ENCODE results near the gene KLLN. TPM values are rescaled to one million over a fixed set of nuclear protein-coding genes. Genes with fewer than 3 reads are reported as not detected.
A peak's percentile ranks its signal among the peaks of the same experiment; 100 is the strongest.
"Not testable (repeated sequence)": the region's sequence is repeated elsewhere in the genome, so short reads cannot be mapped to it uniquely, and the experiment has no call there.

Gene KLLN
- total RNA-seq, 1 experiment from 2014 or later = 0.15 TPM

- Histone ChIP-seq H4K20me1 (ENCODE audit: low read length) (peaks cover 11% of the 10 kb centered on the region), H3K4me1 (ENCODE audit: insufficient read depth, low read length) (peaks cover 16% of the 10 kb centered on the region; the same call in 1 of the 2 replicates), H2AFZ (ENCODE audit: low read length) (no peak overlapping the region), H3K9ac (ENCODE audit: low read length) (no peak overlapping the region), H3K27me3 (ENCODE audit: low read length) (no peaks in the 10 kb centered on the region), H3F3A (ENCODE audit: low read length, unreplicated experiment) (no peaks in the 10 kb centered on the region), H3K9me3 (ENCODE audit: low read length) (no peaks in the 10 kb centered on the region), H3K79me2 (ENCODE audit: low read length) (peaks cover 12% of the 10 kb centered on the region), H3K4me2 (ENCODE audit: low read length) (peak overlapping the region; percentile 99; the same call in 1 of the 2 replicates), H3K4me3 (ENCODE audit: low read length) (no peak overlapping the region), H3K9me2 (replicated peaks; ENCODE audit: low read length) (no peaks in the 10 kb centered on the region), H3K27ac (ENCODE audit: low read length) (no peak overlapping the region), H3K36me3 (ENCODE audit: low read depth, low read length) (no peaks in the 10 kb centered on the region)
- ATAC-seq (no peak), DNase-seq (peak; percentile 58)
- no peak for TF ChIP-seq EZH2phosphoT487 (IDR thresholded peaks at IDR 0.05; ENCODE audit: borderline replicate concordance, low read length)
- TF ChIP-seq, protein P1, sequence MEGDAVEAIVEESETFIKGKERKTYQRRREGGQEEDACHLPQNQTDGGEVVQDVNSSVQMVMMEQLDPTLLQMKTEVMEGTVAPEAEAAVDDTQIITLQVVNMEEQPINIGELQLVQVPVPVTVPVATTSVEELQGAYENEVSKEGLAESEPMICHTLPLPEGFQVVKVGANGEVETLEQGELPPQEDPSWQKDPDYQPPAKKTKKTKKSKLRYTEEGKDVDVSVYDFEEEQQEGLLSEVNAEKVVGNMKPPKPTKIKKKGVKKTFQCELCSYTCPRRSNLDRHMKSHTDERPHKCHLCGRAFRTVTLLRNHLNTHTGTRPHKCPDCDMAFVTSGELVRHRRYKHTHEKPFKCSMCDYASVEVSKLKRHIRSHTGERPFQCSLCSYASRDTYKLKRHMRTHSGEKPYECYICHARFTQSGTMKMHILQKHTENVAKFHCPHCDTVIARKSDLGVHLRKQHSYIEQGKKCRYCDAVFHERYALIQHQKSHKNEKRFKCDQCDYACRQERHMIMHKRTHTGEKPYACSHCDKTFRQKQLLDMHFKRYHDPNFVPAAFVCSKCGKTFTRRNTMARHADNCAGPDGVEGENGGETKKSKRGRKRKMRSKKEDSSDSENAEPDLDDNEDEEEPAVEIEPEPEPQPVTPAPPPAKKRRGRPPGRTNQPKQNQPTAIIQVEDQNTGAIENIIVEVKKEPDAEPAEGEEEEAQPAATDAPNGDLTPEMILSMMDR (conservative IDR thresholded peaks at IDR 0.05; ENCODE audit: low read depth, low read length) = peak; percentile 51; the same call in 1 of the 2 replicates
- POLR2A ChIA-PET (ENCODE audit: unreplicated experiment) = no interaction called here
- no TSS peak for BruUV-seq (replicated peaks)
- intact Hi-C loops (cut with micrococcal nuclease) = loop anchor here (2.0 kb wide), 1 partner anchor 13 kb away; no protein-coding TSS in a partner anchor
- CTCF ChIA-PET = no interaction called here
Observed at GRCh38 chr10:87860156-87860795, 3.1 kb downstream of the KLLN start.

- H3K36me3 ChIP-seq (ENCODE audit: low read depth, low read length); H4K20me1 ChIP-seq (ENCODE audit: low read length); CTCF ChIA-PET; H3K4me2 ChIP-seq (ENCODE audit: low read length); H3K9me3 ChIP-seq (ENCODE audit: low read length); BruUV-seq (replicated peaks); DNase-seq; ATAC-seq; H2AFZ ChIP-seq (ENCODE audit: low read length); H3K79me2 ChIP-seq (ENCODE audit: low read length); H3K9ac ChIP-seq (ENCODE audit: low read length); H3F3A ChIP-seq (ENCODE audit: low read length, unreplicated experiment); H3K4me3 ChIP-seq (ENCODE audit: low read length); intact Hi-C loops (cut with micrococcal nuclease); H3K4me1 ChIP-seq (ENCODE audit: insufficient read depth, low read length); POLR2A ChIA-PET (ENCODE audit: unreplicated experiment); H3K27ac ChIP-seq (ENCODE audit: low read length); H3K9me2 ChIP-seq (replicated peaks; ENCODE audit: low read length); H3K27me3 ChIP-seq (ENCODE audit: low read length): not testable (repeated sequence)
Observed at GRCh38 chr10:87855665-87856064, 7.7 kb downstream of the KLLN start.

DNA sequence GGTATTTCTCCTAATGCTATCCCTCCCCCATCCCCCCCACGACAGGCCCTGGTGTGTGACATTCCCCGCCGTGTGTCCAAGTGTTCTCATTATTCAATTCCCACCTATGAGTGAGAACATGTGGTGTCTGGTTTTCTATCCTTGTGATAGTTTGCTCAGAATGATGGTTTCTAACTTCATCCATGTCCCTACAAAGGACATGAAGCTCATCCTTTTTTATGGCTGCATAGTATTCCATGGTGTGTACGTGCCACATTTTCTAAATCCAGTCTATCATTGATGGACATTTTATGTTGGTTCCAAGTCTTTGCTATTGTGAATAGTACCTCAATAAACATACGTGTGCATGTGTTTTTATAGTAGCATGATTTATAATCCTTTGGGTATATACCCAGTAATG lies 8.1 kb downstream of the KLLN start:
- H3K79me2 ChIP-seq (ENCODE audit: low read length); H4K20me1 ChIP-seq (ENCODE audit: low read length); POLR2A ChIA-PET (ENCODE audit: unreplicated experiment); H3K9me2 ChIP-seq (replicated peaks; ENCODE audit: low read length); H3K4me1 ChIP-seq (ENCODE audit: insufficient read depth, low read length); H2AFZ ChIP-seq (ENCODE audit: low read length); CTCF ChIA-PET; ATAC-seq; intact Hi-C loops (cut with micrococcal nuclease); DNase-seq; H3K9me3 ChIP-seq (ENCODE audit: low read length); H3K36me3 ChIP-seq (ENCODE audit: low read depth, low read length); BruUV-seq (replicated peaks); H3K27ac ChIP-seq (ENCODE audit: low read length); H3K9ac ChIP-seq (ENCODE audit: low read length); H3F3A ChIP-seq (ENCODE audit: low read length, unreplicated experiment); H3K27me3 ChIP-seq (ENCODE audit: low read length); H3K4me3 ChIP-seq (ENCODE audit: low read length); H3K4me2 ChIP-seq (ENCODE audit: low read length): not testable (repeated sequence)

DNA sequence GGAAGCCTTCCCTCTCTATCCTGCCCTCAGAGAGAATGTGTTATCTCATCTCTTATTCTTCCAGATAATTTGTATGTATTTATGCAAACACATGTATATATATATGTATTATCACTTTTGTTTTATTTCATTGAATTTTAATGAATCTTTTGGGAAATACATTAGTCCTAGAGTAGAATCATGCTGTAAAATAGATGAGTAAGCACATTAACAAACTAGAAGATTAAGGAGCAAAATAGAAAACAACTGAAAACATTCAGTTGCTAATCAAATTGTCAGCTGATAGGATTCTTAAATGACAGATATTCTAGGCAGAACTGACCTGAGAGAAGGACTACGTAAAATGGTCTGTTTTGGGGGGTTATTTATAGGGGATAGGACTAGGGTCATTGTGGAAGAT lies 11.2 kb downstream of the KLLN start:
- Histone ChIP-seq H3K9me2 (replicated peaks; ENCODE audit: low read length) (no peaks in the 10 kb centered on the region), H3K4me1 (ENCODE audit: insufficient read depth, low read length) (peaks cover 18% of the 10 kb centered on the region), H3K4me2 (ENCODE audit: low read length) (no peak overlapping the region), H3F3A (ENCODE audit: low read length, unreplicated experiment) (no peaks in the 10 kb centered on the region), H3K4me3 (ENCODE audit: low read length) (no peak overlapping the region), H3K9ac (ENCODE audit: low read length) (no peak overlapping the region), H4K20me1 (ENCODE audit: low read length) (no peaks in the 10 kb centered on the region), H2AFZ (ENCODE audit: low read length) (no peak overlapping the region), H3K36me3 (ENCODE audit: low read depth, low read length) (no peaks in the 10 kb centered on the region), H3K27ac (ENCODE audit: low read length) (no peak overlapping the region), H3K79me2 (ENCODE audit: low read length) (no peaks in the 10 kb centered on the region), H3K27me3 (ENCODE audit: low read length) (no peaks in the 10 kb centered on the region), H3K9me3 (ENCODE audit: low read length) (no peaks in the 10 kb centered on the region)
- POLR2A ChIA-PET (ENCODE audit: unreplicated experiment) = no interaction called here
- TF ChIP-seq, protein P1 (conservative IDR thresholded peaks at IDR 0.05; ENCODE audit: low read depth, low read length) = no peak
- TF ChIP-seq EZH2 (IDR thresholded peaks at IDR 0.05; ENCODE audit: low read length, unreplicated experiment) = no peak
- no peak for TF ChIP-seq EZH2phosphoT487 (IDR thresholded peaks at IDR 0.05; ENCODE audit: borderline replicate concordance, low read length)
- intact Hi-C loops (cut with micrococcal nuclease) = no loop called here
- no TSS peak for BruUV-seq (replicated peaks)
- CTCF ChIA-PET = no interaction called here
- no peak for ATAC-seq
- DNase-seq = no peak

Measured in PC-3 (cell line).